C4-2B (cell line): ENCODE data around the gene SLC47A1.

Experiments used
- CTCF ChIP-seq: fragments of 450-650 bp; conservative IDR thresholded peaks from 2 replicates; pipeline ENCODE4 v1.5.1; 2017; ENCODE audit warnings: mild to moderate bottlenecking
- ZFX ChIP-seq: fragments of 450-650 bp; IDR thresholded peaks from 2 replicates; pipeline ENCODE4 v1.6.1; 2017

- TF ChIP-seq CTCF, result no peak
- TF ChIP-seq ZFX, result no peak
These were observed 12.8 kb downstream of the SLC47A1 start for GRCh38 chr17:19546289-19547065.
